SK-N-SH (cell line): Measurements from ENCODE around the gene FIBP. TPM values are rescaled to one million over a fixed set of nuclear protein-coding genes. Genes with fewer than 3 reads are reported as not detected.

Experiments
- CHD2 ChIP-seq: fragments of 150-350 bp; IDR thresholded peaks from 2 replicates; pipeline ENCODE4 v1.6.1; 2018; ENCODE audit warnings: low read length; ENCODE audit not compliant: partially characterized antibody
- CTCF ChIP-seq: fragments of 200-600 bp; sonication (generic); IDR thresholded peaks from 2 replicates; pipeline ENCODE4 v1.6.1; 2017; ENCODE audit warnings: antibody characterized with exemption, mild to moderate bottlenecking, moderate library complexity
- EP300 ChIP-seq, 2 experiments: IDR thresholded peaks; 2 replicates each; pipeline versions ENCODE4 v1.4.0 to v1.6.1; 2012; ENCODE audit warnings: borderline replicate concordance in 1 of 2, low read depth in 1 of 2, low read length in 1 of 2
- FOSL2 ChIP-seq: IDR thresholded peaks from 2 replicates; pipeline ENCODE4 v1.4.0; 2012; ENCODE audit warnings: low read depth, mild to moderate bottlenecking, moderate library complexity, borderline replicate concordance
- FOXJ3 ChIP-seq: sonication (generic); formaldehyde crosslinking; IDR thresholded peaks from 2 replicates; pipeline ENCODE4 v1.5.1; 2020; ENCODE audit warnings: mild to moderate bottlenecking, missing genetic modification reagents
- GATA2 ChIP-seq: sonication (generic); formaldehyde crosslinking; IDR thresholded peaks from 2 replicates; pipeline ENCODE4 v1.5.0; 2020; ENCODE audit warnings: mild to moderate bottlenecking, missing genetic modification reagents
- IRF3 ChIP-seq: fragments of 150-350 bp; IDR thresholded peaks from 2 replicates; pipeline ENCODE4 v1.6.1; 2016; ENCODE audit warnings: mild to moderate bottlenecking, low read depth, low read length
- MAX ChIP-seq: IDR thresholded peaks from 2 replicates; pipeline ENCODE4 v1.4.0; 2012; ENCODE audit warnings: low read depth
- MXI1 ChIP-seq: IDR thresholded peaks from 2 replicates; pipeline ENCODE4 v1.6.1; 2012; ENCODE audit warnings: mild to moderate bottlenecking, low read depth, low read length, improper control_type of control experiment
- NFIC ChIP-seq: IDR thresholded peaks from 2 replicates; pipeline ENCODE4 v1.4.0; 2012; ENCODE audit warnings: borderline replicate concordance
- NRF1 ChIP-seq: IDR thresholded peaks from 2 replicates; pipeline ENCODE4 v1.6.1; 2012; ENCODE audit warnings: low read depth, mild to moderate bottlenecking, low read length
- PBX3 ChIP-seq: IDR thresholded peaks from 2 replicates; pipeline ENCODE4; 2012
- POLR2AphosphoS5 ChIP-seq: IDR thresholded peaks from 2 replicates; pipeline ENCODE4 v1.6.1; 2012; ENCODE audit warnings: low read depth, low read length
- RCOR1 ChIP-seq: fragments of 150-350 bp; IDR thresholded peaks from 2 replicates; pipeline ENCODE4 v1.6.1; 2017; ENCODE audit warnings: antibody characterized with exemption, low read length
- TAF1 ChIP-seq: IDR thresholded peaks from 2 replicates; pipeline ENCODE4 v1.6.1; 2012; ENCODE audit warnings: low read depth, mild to moderate bottlenecking, low read length, moderate library complexity, borderline replicate concordance
- TEAD4 ChIP-seq: IDR thresholded peaks from 2 replicates; pipeline ENCODE4 v1.4.0; 2012; ENCODE audit warnings: mild to moderate bottlenecking, borderline replicate concordance; ENCODE audit not compliant: insufficient read depth
- USF1 ChIP-seq: IDR thresholded peaks from 2 replicates; pipeline ENCODE4 v1.4.0; 2012; ENCODE audit warnings: low read depth, borderline replicate concordance
- USF2 ChIP-seq: fragments of 150-350 bp; IDR thresholded peaks from 2 replicates; pipeline ENCODE4 v1.6.1; 2017; ENCODE audit warnings: antibody characterized with exemption, low read length, low read depth, borderline replicate concordance
- YY1 ChIP-seq: IDR thresholded peaks from 2 replicates; pipeline ENCODE4 v1.4.0; 2012; ENCODE audit warnings: low read depth, mild to moderate bottlenecking
- ZBTB33 ChIP-seq: IDR thresholded peaks from 2 replicates; pipeline ENCODE4 v1.4.0; 2012; ENCODE audit warnings: low read depth, borderline replicate concordance
- polyA plus RNA-seq, 3 experiments: library from polyadenylated mRNA; depleted of rRNA; stranded (reverse); fragments of >200 nt; gene quantifications; 2 replicates each; pipeline ENCODE4 v1.2.3, GENCODE V29; 2012

Gene FIBP
- polyA plus RNA-seq, 1 of the 3 experiments (the other 2 are of a cell fraction): 190 TPM

GRCh38 chr11:65915821-65916251, 27.6 kb upstream of the FIBP start (continued):
- TF ChIP-seq IRF3: no peak
- no peak; the same call in 1 of the 2 replicates for TF ChIP-seq YY1
- peak; percentile 100 for TF ChIP-seq FOSL2
- TF ChIP-seq GATA2 (CRISPR knock-in tag): no peak
- TF ChIP-seq TAF1: peak; percentile 64; the same call in 1 of the 2 replicates
- TF ChIP-seq USF2: no peak
- peak; percentile 99 for TF ChIP-seq TEAD4
- TF ChIP-seq RCOR1: no peak
- TF ChIP-seq MAX: peak; percentile 87
- TF ChIP-seq NRF1: no peak
- TF ChIP-seq EP300 (IDR thresholded peaks at IDR 0.05; ENCODE audit: borderline replicate concordance in 1 of 2, low read depth in 1 of 2, low read length in 1 of 2): peak in 1 of 2 experiments; percentile 98; a peak in 2 of 4 replicates
- TF ChIP-seq USF1: peak; percentile 57
- TF ChIP-seq ZBTB33: peak; percentile 91
- peak; percentile 95 for TF ChIP-seq NFIC
- TF ChIP-seq MXI1: no peak
- no peak for TF ChIP-seq CHD2
- peak; percentile 80 for TF ChIP-seq PBX3
- TF ChIP-seq CTCF: no peak
- TF ChIP-seq POLR2AphosphoS5: peak; percentile 82; the same call in 1 of the 2 replicates
- TF ChIP-seq FOXJ3: no peak
